Smooth muscle cell (in vitro differentiated cells): ENCODE measurements around the gene AGXT. TPM values are rescaled to one million over a fixed set of nuclear protein-coding genes. Genes with fewer than 3 reads are reported as not detected.

Source experiments
- DNase-seq: peaks from one replicate; lab custom pipeline; 2025; ENCODE audit not compliant: unreplicated experiment; lab: John Stamatoyannopoulos, UW
- H2AFZ ChIP-seq: fragments of 200-600 bp; sonication (generic); 2 replicates; pipeline ENCODE4 v1.6.0; 2016; ENCODE audit warnings: antibody characterized with exemption, low read depth, mild to moderate bottlenecking
- H3F3A ChIP-seq: fragments of 200-600 bp; sonication (generic); 2 replicates; pipeline ENCODE4 v1.6.0; 2017; ENCODE audit warnings: antibody characterized with exemption, low read depth
- H3K27ac ChIP-seq: fragments of 200-600 bp; sonication (generic); 2 replicates; pipeline ENCODE4 v1.5.1; 2016; ENCODE audit warnings: low read depth, mild to moderate bottlenecking
- H3K27me3 ChIP-seq: fragments of 200-600 bp; sonication (generic); 2 replicates; pipeline ENCODE4 v1.6.1; 2016; ENCODE audit warnings: low read depth, mild to moderate bottlenecking
- H3K36me3 ChIP-seq: fragments of 200-600 bp; sonication (generic); 2 replicates; pipeline ENCODE4 v1.5.1; 2016; ENCODE audit warnings: low read depth
- H3K4me1 ChIP-seq: fragments of 200-600 bp; sonication (generic); 2 replicates; pipeline ENCODE4 v1.5.1; 2016; ENCODE audit warnings: low read depth
- H3K4me2 ChIP-seq: fragments of 200-600 bp; sonication (generic); 2 replicates; pipeline ENCODE4 v1.6.0; 2016; ENCODE audit warnings: mild to moderate bottlenecking
- H3K4me3 ChIP-seq: fragments of 200-600 bp; sonication (generic); 2 replicates; pipeline ENCODE4 v1.5.1; 2016; ENCODE audit warnings: mild to moderate bottlenecking
- H3K79me2 ChIP-seq: fragments of 200-600 bp; sonication (generic); 2 replicates; pipeline ENCODE4 v1.6.0; 2016; ENCODE audit warnings: low read depth, mild to moderate bottlenecking
- H3K9ac ChIP-seq: fragments of 200-600 bp; sonication (generic); 2 replicates; pipeline ENCODE4 v1.6.0; 2016; ENCODE audit warnings: low read depth
- H3K9me3 ChIP-seq: fragments of 200-600 bp; sonication (generic); replicated peaks from 2 replicates; pipeline ENCODE4 v1.5.1; 2016; ENCODE audit warnings: low read depth
- H4K20me1 ChIP-seq: fragments of 200-600 bp; sonication (generic); 2 replicates; pipeline ENCODE4 v1.6.0; 2016; ENCODE audit warnings: low read depth
- CTCF ChIP-seq: fragments of 200-600 bp; sonication (generic); IDR thresholded peaks from 2 replicates; pipeline ENCODE4 v1.5.1; 2017; ENCODE audit warnings: borderline replicate concordance, mild to moderate bottlenecking, antibody characterized with exemption; ENCODE audit not compliant: insufficient read depth, poor library complexity, severe bottlenecking
- WGBS: methylation state at CpG from one replicate; pipeline ENCODE4 v1.1.7; 2016; ENCODE audit warnings: low lambda C conversion rate; 5-methylcytosine and 5-hydroxymethylcytosine counted together
- polyA plus RNA-seq: library from polyadenylated mRNA; unstranded; fragments of >200 nt; fragmentation: Nextera tagmentation; extraction: Ambion mirVana; gene quantifications from 2 replicates; pipeline ENCODE4 v1.2.1, GENCODE V29; 2016
- total RNA-seq: library from RNA; depleted of rRNA; stranded (reverse); fragments of >200 nt; gene quantifications from 2 replicates; pipeline ENCODE4 v1.2.3, GENCODE V29; 2014

AGXT gene
- total and polyA plus RNA-seq, 2 experiments from 2014 or later, result not detected

GRCh38 chr2:240832205-240832727, 36.4 kb upstream of the AGXT start:
- no peak overlapping the region for H3K9ac ChIP-seq
- H3K4me1 ChIP-seq, result peaks cover 10% of the 10 kb centered on the region
- H3K4me3 ChIP-seq, result peak overlapping the region; percentile 36
- no peaks in the 10 kb centered on the region for H3F3A ChIP-seq
- H3K27me3 ChIP-seq, result peaks cover 48% of the 10 kb centered on the region
- H3K36me3 ChIP-seq, result no peaks in the 10 kb centered on the region
- no peaks in the 10 kb centered on the region for H3K79me2 ChIP-seq
- 10% methylated on average over 41 of the region's 54 CpGs for WGBS
- DNase-seq, result peak; percentile 32
- no peaks in the 10 kb centered on the region for H3K9me3 ChIP-seq
- H3K4me2 ChIP-seq, result peak overlapping the region; percentile 82
- no peak for TF ChIP-seq CTCF
- no peak overlapping the region for H3K27ac ChIP-seq
- H2AFZ ChIP-seq, result peak overlapping the region; percentile 52
- no peaks in the 10 kb centered on the region for H4K20me1 ChIP-seq

- H3K36me3 ChIP-seq, result no peaks in the 10 kb centered on the region
- H3K4me2 ChIP-seq, result no peak overlapping the region
- peaks cover 40% of the 10 kb centered on the region for H3K27me3 ChIP-seq
- H3K4me3 ChIP-seq, result no peak overlapping the region
- no peaks in the 10 kb centered on the region for H3K9me3 ChIP-seq
- H3K9ac ChIP-seq, result no peak overlapping the region
- no peaks in the 10 kb centered on the region for H4K20me1 ChIP-seq
- DNase-seq, result no peak
- 85% methylated on average over 13 of the region's 13 CpGs for WGBS
- H2AFZ ChIP-seq, result no peak overlapping the region
- TF ChIP-seq CTCF, result no peak
- H3K79me2 ChIP-seq, result no peaks in the 10 kb centered on the region
- peaks cover 10% of the 10 kb centered on the region for H3K4me1 ChIP-seq
- H3K27ac ChIP-seq, result no peak overlapping the region
- H3F3A ChIP-seq, result no peaks in the 10 kb centered on the region
Measured at GRCh38 chr2:240832921-240833494, 35.6 kb upstream of the AGXT start.

GRCh38 chr2:240833724-240834285, 34.8 kb upstream of the AGXT start:
- H3F3A ChIP-seq, result no peaks in the 10 kb centered on the region
- no peak overlapping the region for H3K4me3 ChIP-seq
- peaks cover 32% of the 10 kb centered on the region for H3K27me3 ChIP-seq
- H3K79me2 ChIP-seq, result no peaks in the 10 kb centered on the region
- no peaks in the 10 kb centered on the region for H3K9me3 ChIP-seq
- no peaks in the 10 kb centered on the region for H4K20me1 ChIP-seq
- 80% methylated on average over 8 of the region's 8 CpGs for WGBS
- H3K27ac ChIP-seq, result no peak overlapping the region
- H3K36me3 ChIP-seq, result no peaks in the 10 kb centered on the region
- H2AFZ ChIP-seq, result no peak overlapping the region
- no peak overlapping the region for H3K4me2 ChIP-seq
- DNase-seq, result no peak
- peaks cover 10% of the 10 kb centered on the region for H3K4me1 ChIP-seq
- no peak for TF ChIP-seq CTCF
- H3K9ac ChIP-seq, result no peak overlapping the region
